Esophagus squamous epithelium (tissue), 4 donors: ENCODE data around the gene GNPAT.

Experiments
- CTCF ChIP-seq, 6 experiments: fragments of 450-650 bp in 4 of 6; fragments of 200-600 bp in 2 of 6; sonication (generic) in 2 of 6; IDR thresholded peaks; one replicate each; pipeline ENCODE4 v1.5.1; 2016 to 2019; ENCODE audit warnings: antibody characterized with exemption in 6 of 6, mild to moderate bottlenecking in 4 of 6, moderate library complexity in 4 of 6
- POLR2A ChIP-seq, 4 donors: fragments of 450-650 bp; IDR thresholded peaks; one replicate each; pipeline ENCODE4 v1.6.1; 2017; ENCODE audit warnings: antibody characterized with exemption in 4 of 4, mild to moderate bottlenecking in 4 of 4, moderate library complexity in 3 of 4

- TF ChIP-seq CTCF (IDR thresholded peaks at IDR 0.05): no peak
- TF ChIP-seq POLR2A (IDR thresholded peaks at IDR 0.05): no peak
Observed at GRCh38 chr1:231201979-231202633, 38.9 kb upstream of the GNPAT start.
